Measurements from ENCODE around the gene SEC61B. TPM values are rescaled to one million over a fixed set of nuclear protein-coding genes. Genes with fewer than 3 reads are reported as not detected.
"Not testable (repeated sequence)": the region's sequence is repeated elsewhere in the genome, so short reads cannot be mapped to it uniquely, and the experiment has no call there.

Gene SEC61B
- total RNA-seq, 1 experiment from 2014 or later = 84.4 TPM

DNA sequence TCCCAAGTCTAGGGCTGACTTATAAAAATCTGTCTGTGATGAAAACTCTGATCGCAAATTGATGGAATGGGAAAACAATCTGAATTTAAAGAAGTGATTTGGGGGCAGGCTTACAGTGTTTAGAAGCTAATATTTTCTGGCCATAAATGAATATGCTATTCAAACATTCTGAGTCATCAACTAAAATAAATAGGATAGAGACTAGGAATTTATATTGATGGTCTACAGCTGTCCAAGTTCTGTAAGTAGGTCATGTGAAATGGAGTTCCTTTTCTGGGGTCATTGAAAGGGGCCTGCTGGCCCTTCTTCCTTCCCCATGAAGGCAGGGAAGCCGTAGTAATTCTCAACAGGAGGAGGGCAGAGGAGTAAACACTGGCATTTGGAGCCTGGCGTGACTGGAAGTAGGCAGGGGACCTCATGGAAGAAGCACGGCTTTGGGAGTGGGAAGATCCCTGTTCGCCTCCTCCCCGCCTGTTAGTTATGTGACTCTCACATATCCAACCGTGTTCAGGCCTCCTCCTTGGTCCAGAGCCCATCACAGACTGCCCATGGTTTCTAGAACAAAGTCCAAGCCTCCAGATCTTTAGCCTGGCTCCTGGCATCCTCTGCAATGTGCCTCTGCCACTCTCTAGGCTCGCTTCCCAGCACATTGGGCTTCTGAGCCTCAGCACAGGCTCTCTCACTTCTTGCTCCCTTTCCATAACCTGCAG is 32.0 kb upstream of the SEC61B start:
- DNase-seq (ENCODE audit: low spot score) = peak; percentile 91
- in situ Hi-C loops (cut with HindIII; ENCODE audit: low sequenced_read_pairs) = no loop called here

DNA sequence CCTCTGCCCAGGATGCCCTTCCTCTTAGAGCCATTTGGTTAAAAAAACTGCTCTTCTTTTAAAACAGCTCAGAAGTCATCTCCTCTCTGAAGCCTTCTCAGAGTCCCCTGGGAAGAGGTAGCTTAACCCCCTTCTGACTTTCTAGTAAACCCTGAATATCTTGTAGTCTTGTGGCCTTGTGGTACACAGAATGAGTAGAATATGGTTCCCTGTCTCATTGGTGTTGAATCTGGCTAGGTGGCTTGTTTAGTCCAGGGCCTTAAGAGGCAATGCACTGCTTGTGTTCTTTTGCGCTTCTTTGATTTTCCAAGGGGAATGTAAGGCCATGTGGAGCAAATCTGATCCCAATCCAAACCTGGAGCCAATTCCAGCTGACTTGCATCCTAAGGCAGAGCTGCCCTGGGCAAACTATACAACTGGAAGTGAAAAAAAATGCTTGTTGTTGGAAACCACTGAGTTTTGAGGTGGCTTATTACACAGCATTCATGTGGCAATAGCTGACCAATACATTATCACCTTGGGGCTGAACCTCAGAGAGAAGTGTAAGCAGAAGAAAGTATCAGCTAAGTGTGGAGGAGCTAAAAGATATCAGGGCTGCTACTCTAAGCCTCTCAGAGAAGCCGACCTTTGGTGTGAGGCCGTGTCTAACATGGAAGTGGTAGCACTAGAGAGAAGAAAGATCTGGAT is 31.3 kb upstream of the SEC61B start:
- no peak for DNase-seq (ENCODE audit: low spot score)
- in situ Hi-C loops (cut with HindIII; ENCODE audit: low sequenced_read_pairs) = no loop called here

DNA sequence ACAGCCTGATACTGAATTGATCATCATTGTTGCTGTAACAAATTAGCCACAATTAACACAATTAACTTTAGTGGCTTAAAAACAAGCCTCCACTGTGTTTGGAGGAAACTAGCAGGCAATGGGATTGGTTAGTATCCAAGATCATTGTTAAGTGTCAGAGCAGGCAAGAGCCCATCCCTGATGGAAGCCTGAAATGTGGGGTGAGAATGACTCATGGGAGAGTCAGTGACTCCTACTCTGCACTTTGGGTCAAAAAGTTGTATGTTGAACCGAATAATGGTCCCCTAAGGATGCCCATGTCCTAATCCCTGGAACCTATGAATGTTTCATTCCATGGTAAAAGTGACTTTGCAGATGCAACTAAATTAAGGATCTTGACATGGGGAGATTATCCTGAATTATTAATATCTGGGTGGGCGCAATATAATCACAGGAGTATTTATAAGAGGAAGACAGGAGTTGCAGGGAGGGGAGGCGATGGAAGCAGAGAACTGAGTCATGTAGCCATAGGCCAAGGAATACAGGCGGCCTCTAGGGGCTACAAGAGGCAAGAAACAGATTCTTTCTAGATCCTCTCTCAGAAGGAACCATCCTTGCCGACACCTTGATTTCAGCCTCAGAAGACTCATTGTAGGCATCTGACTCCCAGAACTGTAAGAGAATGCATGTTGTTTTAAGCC is 29.2 kb upstream of the SEC61B start:
- in situ Hi-C loops (cut with HindIII; ENCODE audit: low sequenced_read_pairs) = no loop called here
- no peak for DNase-seq (ENCODE audit: low spot score)

DNA sequence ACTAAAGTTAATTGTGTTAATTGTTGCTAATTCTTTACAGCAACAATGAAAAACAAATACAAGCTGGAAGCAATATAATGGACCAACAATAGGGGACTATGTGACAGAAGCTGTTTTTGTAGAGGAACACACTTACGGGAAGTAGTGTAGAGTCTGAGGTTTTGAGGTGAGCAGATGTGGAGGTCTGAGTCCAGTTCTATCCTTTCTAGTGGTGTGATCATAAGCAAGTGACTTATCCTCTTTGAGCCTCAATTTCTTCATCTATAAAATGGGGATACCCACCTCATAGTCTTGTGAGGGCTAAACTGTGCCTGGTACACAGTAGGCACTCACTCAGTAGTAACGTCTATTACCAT is 28.6 kb upstream of the SEC61B start:
- no peak for DNase-seq (ENCODE audit: low spot score)
- in situ Hi-C loops (cut with HindIII; ENCODE audit: low sequenced_read_pairs) = no loop called here

DNA sequence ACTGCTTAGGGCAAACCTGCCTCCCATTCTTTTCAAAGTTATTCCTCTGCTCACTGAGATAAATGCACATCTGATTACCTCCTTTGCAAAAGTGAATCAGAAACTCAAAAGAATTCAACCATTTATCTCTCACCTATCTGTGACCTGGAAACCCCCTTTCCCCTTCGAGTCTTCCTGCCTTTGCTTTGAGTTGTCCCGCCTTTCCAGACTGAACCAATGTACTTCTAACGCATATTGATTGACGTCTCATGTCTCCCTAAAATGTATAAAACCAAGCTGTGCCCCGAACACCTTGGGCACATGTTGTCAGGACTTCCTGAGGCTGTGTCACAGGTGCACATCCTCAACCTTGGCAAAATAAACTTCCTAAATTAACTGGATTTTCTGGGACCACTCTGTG is 25.6 kb upstream of the SEC61B start:
- in situ Hi-C loops (cut with HindIII; ENCODE audit: low sequenced_read_pairs); DNase-seq (ENCODE audit: low spot score): not testable (repeated sequence)

DNA sequence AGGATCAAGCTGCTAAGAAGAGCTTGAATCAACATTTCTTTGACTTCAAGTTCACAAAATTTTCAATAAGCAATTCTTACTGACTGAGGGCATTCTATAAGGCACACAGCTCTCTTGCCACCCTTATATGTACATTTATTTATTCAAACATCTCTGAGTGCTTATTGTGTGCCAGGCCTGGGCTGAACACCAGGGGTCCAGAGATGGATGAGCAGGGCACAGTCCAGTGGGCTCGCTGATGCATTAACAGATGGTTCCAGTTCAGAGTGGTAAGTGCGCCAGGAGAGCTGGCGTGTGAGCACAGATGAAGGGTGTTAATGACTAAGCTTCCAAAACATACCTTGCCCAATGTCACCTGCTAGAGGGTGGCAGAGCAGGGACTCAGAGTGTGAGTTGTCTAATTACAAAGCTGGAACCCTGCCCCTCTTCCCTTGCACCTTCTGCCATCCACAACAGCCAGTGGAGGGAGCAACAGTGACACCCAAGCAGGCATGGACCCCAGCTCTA is 24.9 kb upstream of the SEC61B start:
- in situ Hi-C loops (cut with HindIII; ENCODE audit: low sequenced_read_pairs) = no loop called here

DNA sequence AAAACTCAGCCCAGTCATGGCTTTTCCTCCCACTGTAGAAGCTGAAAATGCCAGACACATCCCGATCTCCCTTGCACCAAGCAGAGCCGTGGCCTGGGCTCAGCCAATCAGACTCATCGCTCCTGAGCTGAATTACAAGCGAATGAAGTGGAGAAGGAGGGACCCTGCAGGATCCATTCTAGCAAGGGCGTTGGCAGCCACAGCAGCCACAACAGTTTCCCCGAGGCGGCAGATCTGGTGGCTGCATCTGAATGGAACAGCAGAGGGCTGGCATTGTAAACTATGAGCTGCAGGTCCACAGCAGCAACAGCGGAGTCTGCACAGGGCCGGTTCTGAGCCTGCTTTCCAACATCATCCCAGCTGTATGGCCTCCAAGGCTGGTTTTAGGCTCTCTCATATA is 24.1 kb upstream of the SEC61B start:
- peak; percentile 20 for DNase-seq (ENCODE audit: low spot score)
- in situ Hi-C loops (cut with HindIII; ENCODE audit: low sequenced_read_pairs) = no loop called here

More for the DNA sequence above, 24.9 kb upstream of the SEC61B start:
- peak; percentile 91 for DNase-seq (ENCODE audit: low spot score)

DNA sequence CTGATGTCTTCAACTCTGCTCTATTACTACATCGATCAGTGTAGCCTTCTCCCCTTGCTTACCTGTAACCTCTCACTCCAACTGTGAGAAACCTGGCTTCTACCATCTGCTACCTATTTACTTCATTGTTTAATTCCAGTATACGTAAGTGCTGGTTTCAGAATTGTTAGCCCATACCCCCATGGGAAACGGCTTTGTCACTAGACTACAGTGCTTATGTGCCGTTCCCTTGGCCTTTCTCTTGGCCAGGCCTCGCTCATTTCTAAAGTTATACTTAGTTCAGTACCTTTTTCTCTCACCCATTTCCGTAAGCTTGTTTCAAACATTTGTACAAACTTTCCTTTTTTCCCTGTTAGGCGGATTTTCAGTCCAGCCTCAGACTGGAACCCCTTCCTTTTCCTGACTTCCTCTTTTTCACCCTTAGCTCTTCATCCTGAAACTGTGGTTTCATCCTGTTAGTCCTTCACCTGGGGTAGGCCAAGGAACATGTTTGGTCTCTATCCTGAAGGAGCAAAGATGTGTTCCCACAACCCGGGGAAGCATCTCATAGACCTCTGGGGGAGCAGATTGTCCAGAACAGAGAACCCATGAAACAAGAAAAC is 22.0 kb upstream of the SEC61B start:
- DNase-seq (ENCODE audit: low spot score) = no peak
- in situ Hi-C loops (cut with HindIII; ENCODE audit: low sequenced_read_pairs) = no loop called here

DNA sequence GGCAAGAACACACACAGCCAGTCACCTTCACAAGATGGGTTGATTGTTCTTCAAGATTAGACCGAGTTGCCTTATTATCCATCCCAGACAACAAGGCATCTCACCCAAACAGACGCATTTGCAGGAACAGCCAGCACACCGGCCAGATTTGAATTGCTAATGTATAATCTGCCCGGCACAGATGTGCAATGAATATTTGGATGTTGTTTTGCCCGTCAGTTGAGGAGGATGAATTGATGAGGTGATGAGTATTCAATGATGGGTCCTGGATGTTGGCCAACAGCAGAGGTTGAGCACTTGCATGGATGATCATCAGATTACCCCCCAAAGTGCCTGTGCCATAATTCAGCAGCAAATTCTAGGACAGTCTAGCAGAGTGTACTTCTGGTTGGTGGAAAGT is 20.5 kb upstream of the SEC61B start:
- in situ Hi-C loops (cut with HindIII; ENCODE audit: low sequenced_read_pairs) = no loop called here
- DNase-seq (ENCODE audit: low spot score) = no peak

DNA sequence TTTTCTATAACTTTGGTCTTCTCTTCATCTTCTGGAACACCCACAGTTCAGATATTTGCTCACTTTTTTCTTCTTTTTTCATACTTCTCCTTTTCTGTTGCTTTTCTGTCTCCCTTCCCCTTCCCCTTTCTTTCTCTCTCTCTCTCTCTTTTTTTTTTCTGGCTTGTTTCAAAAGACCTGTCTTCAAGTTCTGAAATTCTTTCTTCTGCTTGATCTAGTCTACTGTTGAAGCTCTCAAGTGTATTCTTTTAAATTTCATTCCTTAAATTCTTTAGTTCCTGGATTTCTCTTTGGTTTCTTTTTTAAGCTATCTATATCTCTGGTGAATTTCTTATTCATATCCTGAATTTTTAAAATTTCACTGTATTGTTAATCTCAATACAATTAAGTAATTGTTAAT is 11.5 kb upstream of the SEC61B start:
- DNase-seq (ENCODE audit: low spot score) = no peak
- in situ Hi-C loops (cut with HindIII; ENCODE audit: low sequenced_read_pairs) = no loop called here

DNA sequence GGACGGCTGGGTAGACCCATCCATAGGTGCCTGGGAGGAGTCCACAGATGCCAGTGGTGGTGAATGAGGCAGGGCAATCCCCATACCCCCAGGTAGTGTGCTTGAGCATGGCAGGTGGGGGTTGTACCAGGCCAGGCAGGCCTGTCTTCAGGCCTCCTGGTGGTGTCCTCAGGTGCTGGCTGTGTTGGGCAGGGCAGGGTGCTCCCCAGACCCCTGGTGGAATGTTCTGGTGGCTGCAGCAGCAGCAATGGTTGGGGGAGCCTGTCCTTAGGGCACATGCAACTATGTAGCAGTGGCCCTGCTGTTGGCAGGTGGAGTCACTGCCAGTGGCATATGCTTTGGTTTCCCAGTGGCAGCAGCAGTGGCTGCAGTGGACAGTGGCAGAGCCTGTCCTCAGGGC is 10.3 kb upstream of the SEC61B start:
- in situ Hi-C loops (cut with HindIII; ENCODE audit: low sequenced_read_pairs) = no loop called here

DNA sequence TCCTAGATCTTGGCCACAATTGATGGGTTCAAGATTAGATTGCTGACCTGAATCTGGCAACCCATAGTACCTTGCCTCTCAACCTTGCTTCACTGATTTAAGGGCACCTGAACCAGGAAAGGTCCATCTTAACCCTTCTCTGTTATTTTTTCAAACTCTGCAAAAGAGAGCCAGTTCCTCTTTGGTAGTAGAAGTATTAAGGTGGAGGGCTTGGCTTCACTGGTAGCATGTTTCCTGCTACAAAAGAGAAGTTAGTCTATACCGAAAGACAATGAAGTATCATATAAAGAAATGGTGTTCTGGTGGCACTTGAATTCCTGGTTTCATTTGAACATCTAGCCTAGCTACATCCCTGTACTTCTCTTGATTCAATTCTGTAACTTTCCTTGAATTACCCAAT is 8.9 kb upstream of the SEC61B start:
- in situ Hi-C loops (cut with HindIII; ENCODE audit: low sequenced_read_pairs) = no loop called here
- DNase-seq (ENCODE audit: low spot score) = no peak

More for the DNA sequence above, 10.3 kb upstream of the SEC61B start:
- DNase-seq (ENCODE audit: low spot score) = no peak

DNA sequence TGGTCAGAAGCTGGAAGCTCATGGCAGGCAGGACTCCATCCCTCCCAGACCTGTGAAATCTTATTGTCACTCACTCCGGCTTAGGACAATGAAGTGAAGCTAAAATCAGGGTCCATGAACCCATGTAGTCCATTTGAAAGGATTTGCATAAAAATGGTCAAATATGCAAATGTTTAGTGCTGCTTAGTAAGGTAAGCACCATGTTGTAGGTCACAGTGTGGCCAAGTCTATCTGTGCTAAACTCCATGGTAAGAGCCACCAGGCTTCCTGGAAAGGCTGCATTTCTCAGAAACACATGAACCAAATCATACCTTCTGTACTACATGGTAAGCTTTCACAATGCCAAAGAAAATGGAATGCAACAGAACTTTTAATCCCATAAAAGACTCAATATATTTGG is 6.0 kb upstream of the SEC61B start:
- in situ Hi-C loops (cut with HindIII; ENCODE audit: low sequenced_read_pairs) = no loop called here
- no peak for DNase-seq (ENCODE audit: low spot score)

DNA sequence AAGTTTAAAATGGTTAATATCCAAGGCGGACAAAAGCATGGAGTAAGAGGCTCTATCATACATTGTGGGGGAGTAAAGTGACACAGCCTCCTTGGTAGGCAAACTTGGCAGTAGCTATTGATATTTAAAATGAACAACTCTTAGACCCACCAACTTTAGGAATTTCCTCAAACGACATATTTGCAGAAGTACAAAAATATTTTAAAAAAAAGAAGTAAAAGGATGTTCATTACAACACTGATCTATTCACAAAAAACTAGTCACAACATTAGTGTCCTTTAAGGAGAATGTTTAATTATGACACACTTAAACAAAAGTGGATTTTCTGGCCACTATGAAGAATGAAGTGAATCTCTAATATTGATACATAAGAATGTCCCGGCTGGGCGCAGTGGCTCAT is 2.1 kb upstream of the SEC61B start:
- DNase-seq (ENCODE audit: low spot score) = no peak
- in situ Hi-C loops (cut with HindIII; ENCODE audit: low sequenced_read_pairs) = no loop called here

DNA sequence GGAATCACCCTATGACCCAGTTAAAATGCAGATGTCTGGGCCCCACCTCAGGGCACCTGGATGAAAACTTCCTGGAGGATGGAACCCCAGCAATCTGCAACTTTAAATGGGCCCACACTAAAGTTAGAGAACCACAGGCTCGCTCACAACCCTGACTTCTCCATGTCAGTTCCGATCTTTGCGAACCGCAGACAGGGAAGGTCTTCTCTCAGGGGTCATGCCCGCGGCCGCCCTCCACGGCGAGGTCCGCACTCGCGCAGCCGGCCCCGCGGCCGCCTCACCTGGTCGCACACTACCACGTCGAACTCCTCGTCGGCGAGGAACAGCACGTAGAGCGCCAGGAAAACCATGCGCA is 839 bp upstream of the SEC61B start:
- no peak for DNase-seq (ENCODE audit: low spot score)
- in situ Hi-C loops (cut with HindIII; ENCODE audit: low sequenced_read_pairs) = no loop called here

DNA sequence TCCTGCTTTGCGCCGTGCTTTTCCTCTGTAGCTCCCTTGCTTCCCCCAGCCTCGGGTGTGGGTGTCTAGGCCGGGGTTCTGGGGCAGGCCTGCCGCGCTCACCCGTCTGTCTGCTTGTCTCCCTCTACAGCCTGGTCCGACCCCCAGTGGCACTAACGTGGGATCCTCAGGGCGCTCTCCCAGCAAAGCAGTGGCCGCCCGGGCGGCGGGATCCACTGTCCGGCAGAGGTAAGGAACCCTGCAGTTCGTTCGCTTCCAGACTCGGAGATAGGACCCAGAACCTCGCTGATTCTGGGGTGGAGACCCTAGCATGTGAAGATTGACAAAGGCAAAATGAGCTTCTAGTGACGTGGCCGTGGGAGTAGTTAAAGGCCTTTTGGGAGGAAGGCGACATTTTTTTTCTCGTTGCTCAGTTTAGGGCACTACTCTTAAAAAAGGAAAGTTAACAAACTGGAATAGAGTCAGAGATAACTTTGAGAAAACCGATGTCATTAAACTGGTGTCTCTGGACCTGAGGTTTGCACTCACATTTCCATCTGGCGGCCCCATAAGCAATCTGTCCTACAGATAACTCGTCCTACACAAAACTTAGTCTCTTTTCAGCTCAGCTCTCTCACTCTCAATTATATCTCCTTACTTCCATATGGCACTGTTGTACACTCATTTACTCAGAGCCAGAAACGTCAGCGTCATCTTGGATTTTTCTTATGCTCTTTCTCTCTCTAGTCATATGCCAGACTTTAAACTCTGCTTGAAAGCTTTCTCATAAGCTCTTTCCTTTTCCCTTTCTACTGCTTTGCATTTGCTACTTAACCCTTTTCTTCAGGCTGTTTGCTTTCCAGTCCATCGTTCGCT is 561 bp downstream of the SEC61B start:
- DNase-seq (ENCODE audit: low spot score) = no peak
- in situ Hi-C loops (cut with HindIII; ENCODE audit: low sequenced_read_pairs) = no loop called here

DNA sequence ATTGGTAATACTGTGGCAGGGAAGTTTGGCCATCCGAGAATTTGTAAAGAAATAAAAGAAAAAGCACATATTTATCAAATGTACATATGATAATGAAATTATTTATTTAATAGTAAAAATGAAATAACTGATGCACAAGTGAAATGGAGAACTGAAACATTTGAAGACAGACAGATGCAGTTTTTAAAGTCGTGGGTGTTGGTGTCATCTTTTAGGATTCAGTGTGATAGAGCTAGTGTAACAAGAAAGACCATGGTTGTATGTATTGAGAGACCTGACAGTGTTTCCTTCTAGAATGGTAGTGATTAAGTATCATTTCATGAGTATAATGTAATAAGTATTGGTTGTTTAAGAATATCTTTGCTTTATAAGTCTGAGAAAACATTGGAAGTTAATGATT is 2.4 kb downstream of the SEC61B start:
- DNase-seq (ENCODE audit: low spot score) = no peak
- in situ Hi-C loops (cut with HindIII; ENCODE audit: low sequenced_read_pairs) = no loop called here

DNA sequence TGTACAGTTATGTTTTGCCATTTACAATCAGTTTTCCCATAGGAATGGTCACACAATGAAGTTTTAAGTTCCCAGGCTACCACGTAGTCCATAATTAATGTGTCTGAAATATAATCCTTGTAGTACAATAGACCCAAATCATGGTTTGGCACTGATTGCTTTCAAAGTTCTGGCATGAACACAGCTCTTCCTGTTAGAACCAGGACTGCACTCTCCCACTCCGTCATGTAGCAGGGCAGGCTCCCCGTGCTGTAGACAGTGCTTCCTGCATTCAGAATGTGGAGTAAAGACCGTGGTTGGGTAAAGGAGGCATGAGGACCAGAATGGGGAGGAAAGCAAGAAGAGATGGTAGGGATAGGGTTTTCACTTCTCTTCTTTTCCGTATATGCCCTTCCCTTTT is 4.0 kb downstream of the SEC61B start:
- DNase-seq (ENCODE audit: low spot score) = no peak
- in situ Hi-C loops (cut with HindIII; ENCODE audit: low sequenced_read_pairs) = no loop called here

DNA sequence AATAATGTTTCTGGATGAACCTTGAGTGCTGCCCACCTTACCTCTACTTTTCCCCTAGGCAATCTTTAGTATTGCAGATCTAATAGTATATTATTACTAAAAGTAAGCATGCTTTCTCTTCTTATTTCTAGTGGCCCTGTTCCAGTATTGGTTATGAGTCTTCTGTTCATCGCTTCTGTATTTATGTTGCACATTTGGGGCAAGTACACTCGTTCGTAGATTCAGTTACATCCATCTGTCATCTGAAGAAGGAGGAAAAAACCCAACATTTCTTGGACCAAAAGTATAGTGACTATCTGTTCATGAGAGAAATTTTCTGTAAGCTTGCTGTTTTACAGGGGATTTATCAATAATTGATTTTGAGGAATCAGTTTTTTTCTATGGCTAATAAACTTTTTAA is 8.1 kb downstream of the SEC61B start:
- DNase-seq (ENCODE audit: low spot score) = no peak
- in situ Hi-C loops (cut with HindIII; ENCODE audit: low sequenced_read_pairs) = no loop called here

Measured in G401 (cell line).